HG03354 (cell line): Measurements from ENCODE around the gene NAXE.
"Not testable (repeated sequence)": the region's sequence is repeated elsewhere in the genome, so short reads cannot be mapped to it uniquely, and the experiment has no call there.

Experiments
- ATAC-seq: cut with Tn5 transposase; IDR thresholded peaks from one replicate; pipeline ENCODE4 v1.9.1; 2021; ENCODE audit warnings: mild to moderate bottlenecking; ENCODE audit not compliant: unreplicated experiment, poor library complexity, severe bottlenecking

The NAXE gene

DNA sequence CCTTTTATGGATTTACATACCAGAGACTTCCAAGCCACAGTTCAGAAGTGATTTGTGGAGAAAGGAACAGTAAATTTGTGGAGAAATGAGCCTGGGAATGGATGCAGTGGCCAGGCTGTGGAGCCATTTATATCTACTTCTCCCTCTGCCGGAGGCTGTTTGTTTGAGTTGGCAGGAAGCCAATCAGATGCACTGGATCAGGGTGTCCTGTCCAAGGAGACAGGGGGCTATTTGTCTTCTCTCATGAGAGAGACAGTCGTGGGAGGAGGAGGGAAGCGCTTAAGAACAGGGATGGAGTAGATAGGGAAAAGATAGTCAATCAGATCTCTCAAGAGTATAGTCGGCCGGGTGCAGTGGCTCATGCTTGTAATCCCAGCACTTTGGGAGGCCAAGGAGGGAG lies 24.9 kb downstream of the NAXE start:
- no peak for ATAC-seq

DNA sequence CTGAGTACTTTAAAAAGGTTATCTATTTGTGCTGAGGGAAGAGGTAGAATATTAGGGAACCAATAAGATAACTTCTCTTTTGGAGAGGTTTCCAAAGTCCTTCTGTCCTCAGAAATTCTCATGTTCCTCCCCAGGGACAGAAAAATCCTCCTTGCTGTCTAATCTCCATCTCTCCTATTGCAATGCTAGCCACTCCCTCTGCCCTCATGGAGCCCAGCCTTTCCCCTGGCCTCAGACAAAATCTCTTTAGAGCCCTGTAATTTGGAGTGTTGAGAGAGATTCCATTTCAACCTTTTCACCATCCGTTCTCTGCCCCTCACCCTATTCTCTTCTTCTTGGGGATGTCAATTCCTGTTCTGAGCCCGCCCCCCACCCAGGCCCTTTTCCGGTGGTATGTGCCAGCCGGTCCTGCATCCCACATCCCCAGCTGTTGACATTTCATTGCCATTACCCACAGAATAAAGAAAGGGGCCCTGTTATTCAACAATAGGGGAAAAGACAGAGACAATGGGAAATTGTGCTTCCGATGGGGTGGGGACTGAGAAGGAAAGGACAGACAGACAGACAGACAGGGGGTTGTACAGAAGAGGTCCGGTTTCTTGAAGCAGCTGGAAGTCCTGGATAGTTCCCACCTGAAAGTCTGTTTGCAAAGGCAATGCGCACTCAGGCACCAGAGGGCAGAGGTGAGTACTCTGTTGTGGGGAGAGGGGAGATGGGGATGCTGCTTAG lies 27.4 kb downstream of the NAXE start, which contains the start of gene HAPLN2:
Gene HAPLN2, plus strand, starts transcription at position 563 of the 729 bp plus-strand sequence. CDS start 4,076 bp downstream, outside the sequence.
- no peak for ATAC-seq

DNA sequence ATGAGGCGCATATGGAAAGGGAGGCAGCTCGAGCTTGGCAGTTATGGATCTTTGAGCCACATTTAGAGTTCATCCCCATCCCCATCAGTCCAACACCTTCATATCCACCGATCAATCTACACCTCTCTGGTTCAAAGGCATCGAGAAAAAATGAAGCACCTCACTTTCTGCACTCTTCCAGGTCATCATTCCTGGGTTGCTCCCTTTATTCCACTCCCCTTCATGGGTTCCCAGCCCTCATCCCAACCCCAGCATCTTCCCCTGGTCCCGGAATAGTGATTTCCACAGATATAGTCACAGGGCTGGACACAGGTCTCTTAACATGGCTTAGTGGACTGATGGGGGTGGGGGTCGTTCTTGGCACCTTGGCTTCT lies 28.0 kb downstream of the NAXE start:
- ATAC-seq = no peak

DNA sequence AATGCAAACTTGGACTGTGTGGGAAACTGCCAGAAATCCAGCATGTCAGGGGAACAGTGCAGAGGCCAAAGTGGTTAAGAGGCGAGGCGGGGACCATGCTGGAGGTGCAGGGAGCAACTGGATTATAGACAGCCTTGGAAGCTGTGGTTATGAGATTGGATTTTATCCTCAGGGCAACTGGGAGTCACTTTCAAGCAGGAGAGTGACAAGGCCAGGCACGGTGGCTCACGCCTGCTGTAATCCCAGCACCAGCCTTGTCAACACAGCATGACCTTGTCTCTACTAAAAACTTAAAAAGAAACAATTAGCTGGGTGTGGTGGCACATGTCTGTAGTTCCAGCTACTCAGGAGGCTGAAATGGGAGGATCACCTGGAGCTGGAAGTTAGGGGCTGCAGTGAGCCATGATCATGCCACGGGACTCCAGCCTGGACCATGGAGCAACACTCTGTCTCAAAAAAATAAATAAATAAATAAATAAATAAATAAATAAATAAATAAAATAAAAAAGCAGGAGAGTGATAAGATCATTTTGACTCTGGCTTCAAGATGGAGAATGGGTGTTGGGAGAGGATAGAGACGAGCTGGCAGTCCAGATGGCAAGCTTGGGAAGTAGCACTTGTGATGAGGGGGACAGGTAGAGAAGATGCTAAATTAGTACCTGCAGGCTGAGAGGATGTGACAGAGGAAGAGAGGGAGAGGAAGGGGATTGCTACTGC lies 31.2 kb downstream of the NAXE start:
- no peak for ATAC-seq

DNA sequence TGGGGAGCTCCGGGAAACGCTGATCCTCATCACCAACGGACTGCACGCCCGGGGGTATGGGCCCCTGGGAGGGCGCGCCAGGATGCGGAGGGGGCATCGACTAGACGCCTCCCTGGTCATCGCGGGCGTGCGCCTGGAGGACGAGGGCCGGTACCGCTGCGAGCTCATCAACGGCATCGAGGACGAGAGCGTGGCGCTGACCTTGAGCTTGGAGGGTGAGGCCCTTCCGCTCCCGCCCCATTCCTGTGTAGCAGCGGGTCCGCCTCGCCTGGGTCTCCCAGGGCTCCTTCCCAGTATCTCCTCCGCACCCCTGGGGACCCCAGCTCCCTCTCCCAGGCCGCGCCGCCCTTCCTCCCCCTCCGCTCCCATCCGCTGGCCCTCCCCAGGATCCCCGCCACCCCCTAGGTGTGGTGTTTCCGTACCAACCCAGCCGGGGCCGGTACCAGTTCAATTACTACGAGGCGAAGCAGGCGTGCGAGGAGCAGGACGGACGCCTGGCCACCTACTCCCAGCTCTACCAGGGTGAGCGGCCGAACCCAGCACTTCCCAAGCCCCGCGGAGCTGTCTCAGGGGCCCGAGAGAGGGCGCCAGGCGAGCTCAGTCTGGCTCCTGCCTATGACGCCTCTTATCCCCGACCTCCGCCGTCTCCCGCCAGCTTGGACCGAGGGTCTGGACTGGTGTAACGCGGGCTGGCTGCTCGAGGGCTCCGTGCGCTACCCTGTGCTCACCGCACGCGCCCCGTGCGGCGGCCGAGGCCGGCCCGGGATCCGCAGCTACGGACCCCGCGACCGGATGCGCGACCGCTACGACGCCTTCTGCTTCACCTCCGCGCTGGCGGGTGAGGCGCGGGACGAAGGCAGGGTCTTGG lies 32.6 kb downstream of the NAXE start:
- no peak for ATAC-seq

DNA sequence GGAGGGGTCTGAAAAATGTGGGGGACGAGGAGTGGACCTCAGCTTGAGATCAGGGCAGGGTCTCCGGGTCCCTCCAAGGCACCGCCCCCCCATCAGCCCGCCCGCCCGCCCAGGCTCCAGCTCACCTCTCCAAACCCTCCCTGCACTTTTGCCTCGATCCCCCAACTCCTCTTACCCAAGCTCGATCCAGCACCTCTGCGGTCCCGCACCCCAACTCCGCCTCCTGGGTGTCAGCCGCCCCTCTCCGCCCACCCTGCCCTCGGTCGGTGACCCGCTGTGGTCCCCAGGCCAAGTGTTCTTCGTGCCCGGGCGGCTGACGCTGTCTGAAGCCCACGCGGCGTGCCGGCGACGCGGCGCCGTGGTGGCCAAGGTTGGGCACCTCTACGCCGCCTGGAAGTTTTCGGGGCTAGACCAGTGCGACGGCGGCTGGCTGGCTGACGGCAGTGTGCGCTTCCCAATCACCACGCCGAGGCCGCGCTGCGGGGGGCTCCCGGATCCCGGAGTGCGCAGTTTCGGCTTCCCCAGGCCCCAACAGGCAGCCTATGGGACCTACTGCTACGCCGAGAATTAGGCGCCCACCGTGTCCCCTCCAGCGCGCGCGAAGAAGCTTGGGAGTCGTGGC lies 33.3 kb downstream of the NAXE start:
- ATAC-seq = no peak

DNA sequence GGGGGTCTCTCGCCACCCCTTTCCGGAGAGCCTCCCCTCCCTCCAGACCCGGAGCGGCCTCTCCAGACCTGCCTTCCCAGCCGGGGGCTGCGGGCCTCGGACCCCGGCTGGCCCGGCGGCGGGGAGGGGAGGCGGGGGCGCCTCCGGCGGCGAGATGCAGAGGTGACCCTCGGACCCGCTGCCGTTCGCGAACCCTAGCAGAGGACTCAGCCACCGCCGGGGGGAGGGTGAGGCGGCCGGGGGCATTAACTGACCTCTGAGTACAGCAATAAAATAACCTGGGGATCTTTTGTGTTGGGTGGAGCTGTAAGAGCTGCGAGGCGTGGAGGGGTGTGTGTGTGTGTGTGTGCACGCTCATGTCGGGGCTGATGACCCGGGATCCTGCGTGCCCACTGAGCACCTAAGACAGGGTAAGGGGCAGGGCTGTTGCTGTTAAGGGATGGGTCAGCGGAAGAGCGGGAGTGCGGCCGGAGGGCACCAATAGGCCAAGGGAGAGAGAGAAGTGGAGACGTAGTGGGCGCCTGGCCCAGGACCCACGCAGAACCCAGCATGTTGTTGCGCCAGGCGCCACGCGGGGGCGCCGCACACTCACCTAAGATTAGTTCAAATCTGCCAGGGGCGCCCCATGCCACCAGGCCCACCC lies 34.0 kb downstream of the NAXE start:
- no peak for ATAC-seq

DNA sequence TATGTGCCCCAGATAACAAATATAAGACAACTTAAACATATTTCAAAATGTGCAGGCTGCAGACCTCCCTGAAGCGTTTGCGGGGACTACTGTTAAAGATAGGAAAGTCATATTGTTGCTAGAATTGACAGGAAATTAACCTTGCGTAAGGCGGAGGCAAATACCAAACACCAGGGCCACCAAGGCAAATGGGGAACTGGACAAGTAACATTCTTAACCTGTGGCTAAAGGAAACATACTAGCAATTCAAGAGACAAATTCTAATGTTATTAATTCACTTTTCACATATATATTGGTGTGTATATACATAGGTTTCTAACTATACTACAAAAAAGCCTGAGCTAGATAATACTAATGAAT lies 34.5 kb downstream of the NAXE start:
- ATAC-seq = no peak

DNA sequence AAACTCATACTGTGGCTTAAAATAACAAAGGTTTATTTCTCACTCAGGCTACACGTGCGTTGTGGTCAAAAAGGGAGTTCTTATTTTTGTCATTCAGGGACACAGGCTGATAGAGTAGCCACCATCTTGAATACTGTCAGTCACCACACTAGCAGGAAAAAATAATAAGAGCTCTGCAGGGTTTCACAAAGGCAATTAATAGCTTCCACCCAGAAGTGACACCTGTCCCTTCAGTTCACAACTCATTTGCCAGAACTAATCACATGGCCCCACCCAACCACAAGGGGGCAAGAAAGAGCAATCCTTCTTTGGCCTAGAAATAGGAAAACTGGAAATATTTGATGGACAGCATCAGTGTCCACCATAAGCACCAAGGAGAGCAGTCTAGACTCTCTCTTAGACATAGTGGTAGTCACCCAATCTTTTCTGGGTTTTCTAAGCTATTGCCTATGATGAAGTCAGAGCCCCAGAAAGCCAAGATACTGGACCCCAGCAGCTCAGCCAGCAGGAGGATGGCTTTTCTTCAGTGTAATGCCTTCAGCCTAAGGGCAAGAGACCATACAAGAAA lies 35.8 kb downstream of the NAXE start:
- ATAC-seq = no peak

DNA sequence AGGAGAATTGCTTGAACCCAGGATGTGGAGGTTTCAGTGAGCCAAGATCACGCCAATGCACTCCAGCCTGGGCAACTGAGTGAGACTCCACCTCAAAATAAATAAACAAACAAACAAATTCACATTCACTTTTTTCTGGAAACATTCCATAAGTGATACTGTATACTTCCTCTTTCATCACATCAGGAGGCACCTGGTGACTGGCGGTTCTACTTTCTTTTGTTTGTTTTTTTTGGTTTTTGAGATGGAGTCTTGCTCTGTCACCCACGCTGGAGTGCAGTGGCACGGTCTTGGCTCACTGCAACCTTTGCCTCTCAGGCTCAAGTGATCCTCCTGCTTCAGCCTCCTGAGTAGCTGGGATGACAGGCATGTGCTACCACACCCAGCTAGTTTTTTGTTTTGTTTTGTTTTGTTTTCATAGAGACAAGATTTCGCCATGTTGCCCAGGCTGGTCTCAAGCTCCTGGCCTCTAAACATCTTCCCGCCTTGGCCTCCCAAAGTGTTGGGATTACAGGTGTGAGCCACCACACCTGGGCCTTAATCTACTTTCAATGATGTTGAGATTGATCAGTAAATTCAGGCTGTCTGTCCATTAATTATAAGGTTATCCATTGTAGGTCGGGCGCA lies 38.4 kb downstream of the NAXE start:
- ATAC-seq = no peak

DNA sequence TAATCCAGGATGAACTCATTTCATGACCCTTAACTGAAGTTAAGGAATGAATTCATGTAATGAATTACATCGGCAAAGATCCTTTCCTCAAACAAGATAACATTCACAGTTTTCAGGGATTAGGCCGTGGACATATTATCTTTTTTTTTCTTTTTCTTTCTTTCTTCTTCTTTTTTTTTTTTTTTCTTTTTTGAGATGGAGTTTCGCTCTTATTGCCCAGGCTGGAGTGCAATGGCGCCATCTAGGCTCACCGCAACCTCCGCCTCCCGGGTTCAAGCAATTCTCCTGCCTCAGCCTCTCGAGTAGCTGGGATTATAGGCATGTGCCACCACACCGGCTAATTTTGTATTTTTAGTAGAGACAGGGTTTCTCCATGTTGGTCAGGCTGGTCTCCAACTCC lies 39.6 kb downstream of the NAXE start:
- ATAC-seq = not testable (repeated sequence)

DNA sequence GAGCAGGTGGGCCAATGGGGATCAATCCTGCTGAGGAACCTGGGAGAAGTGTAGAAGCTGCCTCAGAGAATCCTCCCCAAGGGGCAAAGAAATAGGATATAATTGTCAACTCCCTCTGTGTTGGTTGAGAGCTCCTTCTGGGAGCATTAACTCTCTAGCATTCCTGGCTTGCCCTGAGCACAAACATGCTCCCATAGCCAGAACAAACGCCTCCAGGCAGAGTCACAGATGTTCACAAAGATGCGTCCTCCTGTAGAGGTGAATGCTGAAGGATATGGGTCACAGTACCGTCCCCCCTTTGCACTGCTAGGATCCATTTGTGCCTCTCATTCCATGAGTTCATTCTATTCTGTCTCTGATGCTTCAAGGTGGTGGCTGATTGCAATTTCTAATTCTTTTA lies 40.8 kb downstream of the NAXE start:
- no peak for ATAC-seq

DNA sequence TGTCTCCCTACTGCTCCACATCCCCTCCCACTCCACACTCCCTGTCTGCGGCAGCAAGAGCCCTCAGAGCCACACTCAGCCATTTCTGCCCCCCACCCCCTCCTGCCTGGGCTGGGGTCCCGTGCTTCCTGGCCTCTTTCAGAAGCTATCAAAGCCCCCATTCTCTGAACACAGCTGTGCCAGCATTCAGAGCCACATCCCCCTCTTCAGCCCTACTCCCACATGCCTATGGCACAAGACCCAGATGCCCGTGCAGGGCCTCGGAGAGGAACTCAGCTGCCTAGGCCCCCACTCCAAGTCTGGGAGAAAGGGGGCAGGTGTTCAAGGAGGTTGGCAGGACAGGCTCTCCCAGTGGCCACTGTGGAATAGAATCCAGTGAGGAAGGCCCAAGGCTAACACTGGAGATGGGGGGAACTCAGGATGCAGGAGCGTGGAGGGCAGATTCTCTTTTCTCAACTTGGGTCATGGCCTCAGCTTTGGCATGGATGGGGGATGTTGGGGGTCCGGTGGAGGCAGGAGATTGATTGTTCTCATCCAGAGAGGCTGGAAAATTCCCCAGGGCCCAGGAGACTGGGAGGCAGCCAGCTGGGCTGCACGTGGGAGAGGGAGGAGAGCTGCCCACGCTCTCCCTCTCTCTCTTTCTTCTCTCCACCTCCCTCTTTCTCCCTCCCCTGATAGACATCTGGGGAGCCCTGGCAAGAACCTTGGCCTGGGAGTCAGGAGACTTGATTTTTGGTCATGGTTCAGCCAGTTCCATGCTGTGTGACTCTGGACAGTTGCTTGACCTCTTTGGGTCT lies 46.8 kb downstream of the NAXE start:
- no peak for ATAC-seq

DNA sequence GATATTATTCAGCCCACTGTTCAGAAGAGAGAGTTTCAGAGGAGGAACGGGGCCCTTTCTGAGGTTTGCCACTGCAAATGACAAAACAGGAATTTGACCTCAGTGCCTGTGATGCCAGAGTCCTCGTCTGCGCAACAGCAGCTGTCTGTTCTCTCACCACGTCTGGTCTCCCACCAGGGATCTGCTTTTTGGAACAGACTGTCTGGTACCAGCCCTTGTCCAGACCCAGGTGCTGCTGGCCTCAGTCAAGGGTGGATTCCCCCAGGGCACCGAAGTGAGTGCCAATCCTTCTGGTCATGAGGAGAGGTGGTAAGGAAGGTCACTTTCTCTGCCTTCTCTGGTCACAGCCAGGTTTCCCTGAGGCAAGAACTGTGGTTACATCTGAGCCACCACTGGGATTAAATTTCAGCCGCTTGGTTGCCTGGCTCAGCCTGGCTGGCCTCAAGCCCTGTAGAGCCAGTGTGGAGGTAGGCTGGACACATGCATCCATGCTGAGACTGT lies 48.1 kb downstream of the NAXE start:
- no peak for ATAC-seq

DNA sequence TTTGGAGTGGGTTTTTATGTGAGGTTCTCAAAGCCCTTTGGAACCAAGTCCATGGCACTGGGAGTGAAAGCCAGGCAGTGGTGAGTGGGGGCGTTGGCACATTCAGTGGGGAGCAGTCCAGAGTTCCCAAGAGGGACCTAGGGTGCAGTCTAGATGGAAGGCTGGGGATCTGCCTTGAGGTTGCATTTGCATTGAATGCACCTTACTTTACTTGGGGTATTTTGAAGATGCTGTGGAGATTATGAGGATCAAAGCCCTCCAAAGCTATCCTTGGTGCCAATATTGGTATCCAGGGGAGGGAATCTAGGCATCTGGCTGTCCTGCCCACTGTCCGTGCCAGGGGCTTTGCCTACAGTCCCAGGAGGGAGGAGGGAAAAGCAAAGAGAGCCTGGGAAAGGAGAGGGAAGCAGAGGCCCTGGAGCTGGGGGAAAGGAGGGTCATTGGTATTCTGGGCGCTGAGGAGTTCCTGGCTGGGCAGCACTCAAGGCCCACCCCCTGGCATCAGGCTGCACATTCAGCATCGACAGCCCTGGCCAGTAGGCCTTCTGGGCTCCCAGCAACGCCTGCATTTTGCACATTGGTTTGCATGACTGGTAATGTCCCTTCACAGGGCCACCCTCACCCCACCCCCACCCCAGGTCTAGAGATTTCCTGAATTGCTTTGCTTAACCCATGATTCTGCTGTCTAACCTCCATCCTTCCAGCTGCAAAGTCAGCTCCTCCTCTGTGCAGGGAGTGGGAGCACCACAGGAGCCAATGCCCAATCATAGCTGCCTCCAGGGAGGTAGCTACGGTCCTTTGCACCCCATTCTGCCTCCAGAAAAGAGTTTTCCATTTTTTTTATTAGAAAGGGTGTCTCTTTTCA lies 49.5 kb downstream of the NAXE start:
- ATAC-seq = no peak

DNA sequence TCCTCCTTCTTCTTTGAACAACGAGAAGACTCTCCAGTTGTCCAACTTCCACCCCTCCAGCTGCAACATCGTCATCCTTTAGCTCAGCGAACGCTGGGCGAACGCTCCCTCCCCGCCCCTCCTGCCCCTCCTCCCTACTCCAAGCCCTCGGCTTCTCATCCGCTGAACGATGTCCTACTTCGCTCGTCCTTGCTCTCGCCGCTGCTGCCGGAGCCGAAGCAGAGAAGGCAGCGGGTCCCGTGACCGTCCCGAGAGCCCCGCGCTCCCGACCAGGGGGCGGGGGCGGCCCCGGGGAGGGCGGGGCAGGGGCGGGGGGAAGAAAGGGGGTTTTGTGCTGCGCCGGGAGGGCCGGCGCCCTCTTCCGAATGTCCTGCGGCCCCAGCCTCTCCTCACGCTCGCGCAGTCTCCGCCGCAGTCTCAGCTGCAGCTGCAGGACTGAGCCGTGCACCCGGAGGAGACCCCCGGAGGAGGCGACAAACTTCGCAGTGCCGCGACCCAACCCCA lies 50.2 kb downstream of the NAXE start, which contains the start of gene BCAN:
Gene BCAN, plus strand, starts transcription at position 357 of the 504 bp plus-strand sequence. CDS start 3,938 bp downstream, outside the sequence.
- ATAC-seq = no peak
